Mesendoderm (in vitro differentiated cells): ENCODE data around the gene NR3C2.

Experiments
- DNase-seq: peaks from one replicate; pipeline ENCODE4 v3.0.0; 2013
- H2AK5ac ChIP-seq: 2 replicates; pipeline ENCODE4 v1.6.1; 2013; ENCODE audit warnings: low read length, inconsistent platforms
- H2BK120ac ChIP-seq: 2 replicates; pipeline ENCODE4 v1.6.1; 2013; ENCODE audit warnings: low read depth, mild to moderate bottlenecking, low read length, moderate library complexity, mixed read lengths
- H2BK15ac ChIP-seq: replicated peaks from 2 replicates; pipeline ENCODE4 v1.6.1; 2013; ENCODE audit warnings: low read depth, mild to moderate bottlenecking, moderate library complexity
- H2BK5ac ChIP-seq: 2 replicates; pipeline ENCODE4 v1.6.1; 2013; ENCODE audit warnings: low read length, inconsistent platforms
- H3K18ac ChIP-seq: 2 replicates; pipeline ENCODE4 v1.6.1; 2013; ENCODE audit warnings: mild to moderate bottlenecking, low read length, mixed read lengths
- H3K23ac ChIP-seq: one replicate; pipeline ENCODE4 v1.6.1; 2013; ENCODE audit warnings: low read length
- H3K27ac ChIP-seq: 2 replicates; pipeline ENCODE4 v1.5.1; 2013; ENCODE audit warnings: low read depth, mild to moderate bottlenecking, inconsistent platforms, low read length, moderate library complexity
- H3K27me3 ChIP-seq: 2 replicates; pipeline ENCODE4 v1.6.1; 2013; ENCODE audit warnings: low read length, control low read depth, mild to moderate bottlenecking, inconsistent platforms; ENCODE audit not compliant: insufficient read depth, poor library complexity
- H3K36me3 ChIP-seq: 2 replicates; pipeline ENCODE4 v1.6.1; 2013; ENCODE audit warnings: low read length, inconsistent platforms; ENCODE audit not compliant: control insufficient read depth, insufficient read depth
- H3K4ac ChIP-seq: one replicate; pipeline ENCODE4 v1.6.1; 2013; ENCODE audit warnings: low read depth, mild to moderate bottlenecking, low read length, moderate library complexity
- H3K4me1 ChIP-seq: 2 replicates; pipeline ENCODE4 v1.6.1; 2013; ENCODE audit warnings: low read depth, low read length, inconsistent platforms; ENCODE audit not compliant: control insufficient read depth
- H3K4me2 ChIP-seq: 2 replicates; pipeline ENCODE4 v1.6.1; 2013; ENCODE audit warnings: low read length
- H3K4me3 ChIP-seq: 2 replicates; pipeline ENCODE4 v1.5.1; 2013; ENCODE audit warnings: mild to moderate bottlenecking, low read length
- H3K56ac ChIP-seq: one replicate; pipeline ENCODE4 v1.6.1; 2013; ENCODE audit warnings: low read length
- H3K79me1 ChIP-seq: 2 replicates; pipeline ENCODE4 v1.6.1; 2013; ENCODE audit warnings: low read length, inconsistent platforms
- H3K79me2 ChIP-seq: 2 replicates; pipeline ENCODE4 v1.6.1; 2013; ENCODE audit warnings: mild to moderate bottlenecking, low read length; ENCODE audit not compliant: control insufficient read depth, insufficient read depth
- H3K9ac ChIP-seq: 2 replicates; pipeline ENCODE4 v1.6.1; 2013; ENCODE audit warnings: low read length, inconsistent platforms
- H4K5ac ChIP-seq: one replicate; pipeline ENCODE4 v1.6.1; 2013; ENCODE audit warnings: low read length
- H4K8ac ChIP-seq: one replicate; pipeline ENCODE4 v1.6.1; 2013; ENCODE audit warnings: low read depth, mild to moderate bottlenecking, control low read depth, low read length, moderate library complexity
- WGBS: extraction: QIAGEN DNeasy Blood & Tissue Kit; methylation state at CpG from one replicate; pipeline ENCODE4 v1.1.7; 2013; ENCODE audit warnings: low lambda C conversion rate, missing lambda C conversion rate; ENCODE audit not compliant: insufficient coverage; ENCODE audit errors: extremely low coverage; 5-methylcytosine and 5-hydroxymethylcytosine counted together

The NR3C2 gene

DNA sequence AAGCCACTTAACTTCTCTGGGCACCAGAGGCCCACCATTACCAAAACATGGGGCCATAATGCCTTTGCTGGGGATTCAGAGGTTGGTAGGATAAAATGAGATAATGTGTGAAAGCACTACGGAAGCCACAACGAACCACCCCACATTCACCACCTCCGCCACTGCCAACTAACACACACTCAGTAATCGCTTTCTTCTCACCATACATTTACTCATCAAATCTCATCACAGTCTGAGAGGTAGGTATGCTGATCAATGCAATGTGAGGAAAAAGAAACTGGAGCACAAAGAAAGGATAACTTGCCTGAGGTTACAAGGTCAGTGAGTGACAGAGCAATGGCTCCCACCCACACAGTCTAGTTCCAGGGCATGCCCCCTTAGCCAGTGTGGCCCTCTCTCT lies 257.3 kb downstream of the NR3C2 start:
- H3K79me2 ChIP-seq: no peaks in the 10 kb centered on the region
- H3K4ac ChIP-seq: no peak overlapping the region
- no peak overlapping the region for H3K4me3 ChIP-seq
- no peak overlapping the region for H3K56ac ChIP-seq
- H2BK15ac ChIP-seq: no peak overlapping the region
- no peak overlapping the region for H3K23ac ChIP-seq
- no peak overlapping the region for H3K27ac ChIP-seq
- no peak overlapping the region for H3K9ac ChIP-seq
- DNase-seq: no peak
- H3K4me2 ChIP-seq: no peak overlapping the region
- H2AK5ac ChIP-seq: no peak overlapping the region
- H3K27me3 ChIP-seq: no peaks in the 10 kb centered on the region
- H3K79me1 ChIP-seq: no peaks in the 10 kb centered on the region
- H3K36me3 ChIP-seq: no peaks in the 10 kb centered on the region
- H3K18ac ChIP-seq: no peak overlapping the region
- H3K4me1 ChIP-seq: no peaks in the 10 kb centered on the region
- H2BK5ac ChIP-seq: no peak overlapping the region
- H4K5ac ChIP-seq: no peak overlapping the region
- H4K8ac ChIP-seq: no peak overlapping the region
- no peak overlapping the region for H2BK120ac ChIP-seq
- WGBS: no CpG with 5 or more reads among the region's 4 CpGs

DNA sequence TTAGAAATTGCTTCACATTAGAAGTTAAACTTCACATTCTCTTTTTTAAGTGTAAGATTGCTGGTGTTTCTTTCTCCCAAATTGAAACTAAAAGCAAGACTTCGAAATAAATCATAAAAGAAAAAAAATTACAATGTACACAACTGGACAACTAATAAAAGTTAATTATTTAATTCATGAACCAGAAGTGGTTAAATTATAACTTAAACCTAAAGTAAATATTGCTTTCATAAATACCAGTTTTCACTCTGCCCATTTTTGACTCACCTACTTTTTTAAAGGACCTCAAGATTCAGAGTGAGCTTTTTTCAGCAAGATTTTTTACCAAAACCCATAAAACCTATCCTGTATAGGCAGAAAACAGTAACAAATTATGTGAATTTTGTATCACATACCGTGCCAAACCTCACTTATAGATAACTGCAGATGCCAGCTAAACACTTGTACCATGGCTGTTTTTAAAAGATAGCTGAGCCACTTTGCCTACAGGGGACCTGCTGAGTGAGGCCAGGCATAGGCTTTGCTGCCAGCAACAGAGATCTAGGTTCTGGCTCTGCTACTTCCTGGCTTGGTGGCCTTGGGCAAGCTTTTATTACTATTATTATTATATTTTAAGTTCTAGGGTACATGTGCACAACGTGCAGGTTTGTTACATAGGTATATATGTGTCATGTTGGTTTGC lies 259.8 kb downstream of the NR3C2 start:
- H3K4ac ChIP-seq: no peak overlapping the region
- DNase-seq: no peak
- no peaks in the 10 kb centered on the region for H3K79me1 ChIP-seq
- no peak overlapping the region for H3K4me2 ChIP-seq
- no peak overlapping the region for H3K23ac ChIP-seq
- H4K5ac ChIP-seq: no peak overlapping the region
- no CpG with 5 or more reads among the region's 3 CpGs for WGBS
- no peak overlapping the region for H3K27ac ChIP-seq
- H4K8ac ChIP-seq: no peak overlapping the region
- no peaks in the 10 kb centered on the region for H3K36me3 ChIP-seq
- H2AK5ac ChIP-seq: no peak overlapping the region
- H3K27me3 ChIP-seq: no peaks in the 10 kb centered on the region
- H2BK120ac ChIP-seq: no peak overlapping the region
- H3K4me3 ChIP-seq: no peak overlapping the region
- no peak overlapping the region for H3K18ac ChIP-seq
- H3K79me2 ChIP-seq: no peaks in the 10 kb centered on the region
- no peak overlapping the region for H3K56ac ChIP-seq
- H2BK5ac ChIP-seq: no peak overlapping the region
- no peaks in the 10 kb centered on the region for H3K4me1 ChIP-seq
- H3K9ac ChIP-seq: no peak overlapping the region
- no peak overlapping the region for H2BK15ac ChIP-seq

DNA sequence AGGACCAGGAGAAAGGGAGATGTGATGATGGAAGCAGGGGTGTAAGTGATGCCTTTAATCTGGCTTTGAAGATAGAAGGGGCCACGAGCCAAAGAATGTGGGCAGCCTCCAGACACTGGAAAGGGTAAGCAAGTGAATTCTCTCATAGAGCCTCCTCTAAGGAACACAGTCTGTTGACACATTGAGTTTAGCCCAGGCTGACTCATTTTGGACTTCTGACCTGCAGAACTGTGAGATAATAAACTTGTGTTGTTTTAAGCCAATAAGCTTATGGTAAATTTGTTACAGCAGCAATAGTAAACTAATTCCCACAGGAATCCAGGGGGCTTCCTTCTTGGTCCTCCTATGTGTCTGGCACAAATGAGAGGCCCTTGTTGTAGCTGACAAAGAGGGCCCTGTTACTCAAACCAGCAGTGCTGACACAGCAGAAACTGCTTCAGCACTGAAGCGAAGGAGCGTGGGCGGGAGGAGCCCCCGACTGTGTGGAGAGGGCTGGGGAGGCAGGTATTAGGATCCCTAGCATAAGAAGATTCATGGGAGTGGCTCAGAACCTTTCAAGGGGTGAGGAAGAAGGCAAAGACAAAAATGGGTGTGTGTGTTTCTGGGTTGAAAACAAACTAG lies 268.7 kb downstream of the NR3C2 start:
- Histone ChIP-seq H2BK15ac (no peak overlapping the region), H3K79me2 (no peaks in the 10 kb centered on the region), H3K9ac (no peak overlapping the region), H2AK5ac (no peak overlapping the region), H3K56ac (no peak overlapping the region), H4K5ac (no peak overlapping the region), H4K8ac (no peak overlapping the region), H3K27me3 (no peaks in the 10 kb centered on the region), H3K36me3 (no peaks in the 10 kb centered on the region), H3K4me3 (no peak overlapping the region), H2BK5ac (no peak overlapping the region), H3K27ac (no peak overlapping the region), H2BK120ac (no peak overlapping the region), H3K23ac (no peak overlapping the region), H3K4me1 (no peaks in the 10 kb centered on the region), H3K4ac (no peak overlapping the region), H3K79me1 (no peaks in the 10 kb centered on the region), H3K18ac (no peak overlapping the region), H3K4me2 (no peak overlapping the region)
- no CpG with 5 or more reads among the region's 5 CpGs for WGBS
- no peak for DNase-seq

DNA sequence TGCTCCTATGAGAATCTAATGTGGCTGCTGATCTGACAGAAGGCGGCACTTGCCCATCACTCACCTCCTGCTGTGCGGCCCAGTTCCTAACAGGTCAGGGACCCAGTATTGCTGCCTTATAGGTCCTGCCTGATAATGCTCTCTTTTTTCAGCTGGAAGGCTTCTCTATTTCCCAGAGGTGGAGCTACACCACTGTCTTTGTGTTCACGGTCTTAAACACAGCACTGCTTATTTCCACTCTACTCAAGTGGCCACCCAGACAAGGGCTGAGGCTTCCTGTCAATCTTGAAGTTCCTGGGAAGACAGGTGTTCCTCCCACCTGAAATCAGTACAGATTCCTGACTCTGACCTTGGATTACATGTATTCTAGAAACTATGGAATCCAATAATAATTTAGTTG lies 270.6 kb downstream of the NR3C2 start:
- Histone ChIP-seq H3K4me2 (no peak overlapping the region), H3K4ac (no peak overlapping the region), H3K56ac (no peak overlapping the region), H2AK5ac (no peak overlapping the region), H2BK15ac (no peak overlapping the region), H3K79me1 (no peaks in the 10 kb centered on the region), H3K27ac (no peak overlapping the region), H3K23ac (no peak overlapping the region), H3K79me2 (no peaks in the 10 kb centered on the region), H3K4me3 (no peak overlapping the region), H4K5ac (no peak overlapping the region), H3K27me3 (no peaks in the 10 kb centered on the region), H3K9ac (no peak overlapping the region), H3K4me1 (no peaks in the 10 kb centered on the region), H2BK5ac (no peak overlapping the region), H3K18ac (no peak overlapping the region), H3K36me3 (no peaks in the 10 kb centered on the region), H4K8ac (no peak overlapping the region), H2BK120ac (no peak overlapping the region)
- WGBS: no CpG with 5 or more reads among the region's 3 CpGs
- DNase-seq: no peak

DNA sequence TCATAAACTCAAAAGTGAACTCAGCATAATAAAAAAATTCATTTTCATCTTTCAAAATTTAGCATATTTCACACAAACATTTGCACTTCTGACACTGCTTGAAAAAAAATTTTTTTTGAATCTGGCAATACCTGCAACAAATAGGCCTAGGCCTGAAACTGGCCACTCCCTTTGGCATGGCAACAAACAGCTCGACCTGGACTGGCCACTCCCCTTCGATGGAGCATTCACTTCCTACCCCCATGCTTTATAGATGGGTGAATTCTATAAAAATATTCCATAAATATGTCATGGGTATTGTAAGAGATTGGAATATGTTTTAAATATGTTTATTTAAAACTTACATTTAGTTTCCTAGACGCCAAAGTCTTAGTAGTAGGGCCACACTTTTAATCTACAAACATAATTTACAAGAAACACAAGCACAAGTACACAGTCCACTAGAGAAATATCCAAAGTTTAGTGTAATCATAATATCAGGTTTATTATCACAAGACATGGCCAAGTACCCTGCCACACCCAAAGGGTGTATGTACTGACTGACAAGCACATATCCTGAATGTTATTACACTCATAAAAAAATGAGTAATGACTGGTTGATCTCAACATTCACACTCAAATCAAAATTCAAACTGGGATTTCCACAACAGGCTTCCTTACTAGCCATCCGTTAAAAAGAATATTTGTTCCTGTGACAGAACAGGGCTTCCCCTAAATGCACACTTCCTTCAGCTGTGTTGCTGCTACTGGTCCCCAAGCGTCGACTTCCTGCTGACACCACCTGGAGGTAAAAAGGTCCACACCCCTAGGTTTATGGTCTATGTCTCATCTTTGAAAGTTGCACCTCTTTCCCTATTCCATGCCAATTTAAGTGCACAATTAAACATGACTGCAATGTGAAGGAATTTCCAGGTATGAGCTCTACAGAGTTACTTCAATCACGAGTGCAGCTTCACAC lies 271.5 kb downstream of the NR3C2 start:
- Histone ChIP-seq H4K8ac (no peak overlapping the region), H2AK5ac (no peak overlapping the region), H3K79me1 (no peaks in the 10 kb centered on the region), H3K36me3 (no peaks in the 10 kb centered on the region), H3K4me3 (no peak overlapping the region), H3K27me3 (no peaks in the 10 kb centered on the region), H2BK120ac (no peak overlapping the region), H2BK15ac (no peak overlapping the region), H3K18ac (no peak overlapping the region), H3K27ac (no peak overlapping the region), H3K4me2 (no peak overlapping the region), H3K23ac (no peak overlapping the region), H3K56ac (no peak overlapping the region), H3K9ac (no peak overlapping the region), H2BK5ac (no peak overlapping the region), H4K5ac (no peak overlapping the region), H3K4me1 (no peaks in the 10 kb centered on the region), H3K4ac (no peak overlapping the region), H3K79me2 (no peaks in the 10 kb centered on the region)
- DNase-seq: no peak
- WGBS: no CpG with 5 or more reads among the region's 7 CpGs
